Mucosa of descending colon (tissue), 3 donors: ENCODE results near the gene JPH3. TPM values are rescaled to one million over a fixed set of nuclear protein-coding genes. Genes with fewer than 3 reads are reported as not detected.

Experiments
- ATAC-seq: fragments of 200-7000 bp; cut with Tn5 transposase; one replicate; pipeline ENCODE4 v1.9.1; 2020; ENCODE audit warnings: mild to moderate bottlenecking, moderate library complexity
- DNase-seq, 3 donors: peaks; one replicate each; pipeline ENCODE4 v3.0.0-alpha.2; 2020
- H3K36me3 ChIP-seq: fragments of 200-600 bp; one replicate; pipeline ENCODE4 v1.8.0; 2021; ENCODE audit warnings: low read depth, mild to moderate bottlenecking
- H3K4me1 ChIP-seq: fragments of 200-600 bp; one replicate; pipeline ENCODE4 v1.8.0; 2021; ENCODE audit warnings: low read depth, mild to moderate bottlenecking
- H3K4me3 ChIP-seq: fragments of 200-600 bp; one replicate; pipeline ENCODE4 v1.8.0; 2021; ENCODE audit warnings: mild to moderate bottlenecking
- H3K9me3 ChIP-seq: fragments of 200-600 bp; one replicate; pipeline ENCODE4 v1.8.0; 2021; ENCODE audit warnings: mild to moderate bottlenecking
- intact Hi-C, 2 donors: fragments of 100-400 bp; cut with DNase I in 1 of 2; cut with micrococcal nuclease in 1 of 2; formaldehyde crosslinking; loops; one replicate each; pipeline versions ENCODE4 v1.11.0 to v1.11.1; 2022; cut with DNase I, micrococcal nuclease
- total RNA-seq, 3 donors: library from RNA; stranded (reverse); fragmentation: NEBNext Ultra II Directional in 2 of 3; extraction: Animal tissue kit (Norgen Biotek cat#: 25700) in 2 of 3; gene quantifications; one replicate each; pipeline versions ENCODE4 v1.2.1 to v1.2.4, GENCODE V29; 2021 to 2023
- TF ChIP-seq, protein P1 (sequence below): fragments of 200-600 bp; IDR thresholded peaks from one replicate; pipeline ENCODE4 v1.8.0; 2022; ENCODE audit warnings: antibody characterized with exemption, mild to moderate bottlenecking
- donor health status: DM: no; HTN: no; CAD: no; lungs with moderate emphysema.
- donor health status: DM: no; HTN: no; CAD: no.
- donor health status: DM: no; HTN: yes; CAD: no.

The JPH3 gene
- total RNA-seq, 3 donors from 2014 or later = 0.17 to 2.1 (median 0.84) TPM

DNA sequence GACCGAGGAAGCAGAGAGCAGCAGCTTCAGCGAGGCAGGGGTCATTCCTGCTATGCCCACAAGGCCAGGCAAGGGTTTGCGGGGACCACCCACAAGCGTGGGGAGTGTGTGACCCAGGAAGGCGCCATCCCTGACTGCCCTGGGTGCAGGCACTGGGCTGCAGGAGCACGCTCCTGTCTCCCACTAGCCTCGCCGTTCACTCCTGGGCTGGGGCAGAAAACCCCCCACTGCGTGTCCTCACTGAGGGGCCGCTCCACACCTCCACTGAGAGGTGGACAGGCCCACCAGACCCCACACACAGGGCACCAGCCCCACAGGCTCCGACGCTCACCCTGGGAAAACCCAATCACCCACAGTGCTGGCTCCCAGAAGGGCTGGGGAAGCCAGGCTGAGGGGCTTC, 107.4 kb downstream of the JPH3 start:
- no peaks in the 10 kb centered on the region for H3K9me3 ChIP-seq
- intact Hi-C loops = no loop called here
- DNase-seq (no peak), ATAC-seq (no peak)
- no peaks in the 10 kb centered on the region for H3K4me1 ChIP-seq
- H3K4me3 ChIP-seq = no peak overlapping the region
- H3K36me3 ChIP-seq = peaks cover 3% of the 10 kb centered on the region
- TF ChIP-seq, protein P1, sequence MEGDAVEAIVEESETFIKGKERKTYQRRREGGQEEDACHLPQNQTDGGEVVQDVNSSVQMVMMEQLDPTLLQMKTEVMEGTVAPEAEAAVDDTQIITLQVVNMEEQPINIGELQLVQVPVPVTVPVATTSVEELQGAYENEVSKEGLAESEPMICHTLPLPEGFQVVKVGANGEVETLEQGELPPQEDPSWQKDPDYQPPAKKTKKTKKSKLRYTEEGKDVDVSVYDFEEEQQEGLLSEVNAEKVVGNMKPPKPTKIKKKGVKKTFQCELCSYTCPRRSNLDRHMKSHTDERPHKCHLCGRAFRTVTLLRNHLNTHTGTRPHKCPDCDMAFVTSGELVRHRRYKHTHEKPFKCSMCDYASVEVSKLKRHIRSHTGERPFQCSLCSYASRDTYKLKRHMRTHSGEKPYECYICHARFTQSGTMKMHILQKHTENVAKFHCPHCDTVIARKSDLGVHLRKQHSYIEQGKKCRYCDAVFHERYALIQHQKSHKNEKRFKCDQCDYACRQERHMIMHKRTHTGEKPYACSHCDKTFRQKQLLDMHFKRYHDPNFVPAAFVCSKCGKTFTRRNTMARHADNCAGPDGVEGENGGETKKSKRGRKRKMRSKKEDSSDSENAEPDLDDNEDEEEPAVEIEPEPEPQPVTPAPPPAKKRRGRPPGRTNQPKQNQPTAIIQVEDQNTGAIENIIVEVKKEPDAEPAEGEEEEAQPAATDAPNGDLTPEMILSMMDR = no peak

DNA sequence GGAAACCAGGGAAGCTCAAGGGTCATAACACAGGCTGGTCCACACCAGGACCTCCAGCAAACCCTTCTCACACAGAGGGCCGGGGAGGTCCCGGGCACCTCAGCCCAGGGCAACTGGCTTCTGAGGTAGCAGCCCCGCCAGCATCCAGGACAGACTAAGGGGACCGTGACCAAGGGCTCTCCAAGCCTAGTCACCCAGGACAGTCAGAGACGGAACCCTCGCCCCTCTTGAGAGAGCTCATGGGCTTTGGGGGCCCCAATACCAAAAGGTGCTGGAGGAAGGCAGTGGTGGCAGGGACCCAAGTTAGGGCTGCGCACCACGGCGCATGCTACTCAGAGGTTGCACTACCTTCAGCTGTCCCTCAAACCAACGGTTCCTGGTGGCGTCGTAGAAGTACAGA, 108.6 kb downstream of the JPH3 start:
- ATAC-seq (no peak), DNase-seq (peak in 1 of 3 donors; percentile 31)
- TF ChIP-seq, protein P1 = no peak
- H3K9me3 ChIP-seq = no peaks in the 10 kb centered on the region
- no peaks in the 10 kb centered on the region for H3K4me1 ChIP-seq
- H3K36me3 ChIP-seq = peaks cover 3% of the 10 kb centered on the region
- H3K4me3 ChIP-seq = no peak overlapping the region
- intact Hi-C loops = no loop called here

DNA sequence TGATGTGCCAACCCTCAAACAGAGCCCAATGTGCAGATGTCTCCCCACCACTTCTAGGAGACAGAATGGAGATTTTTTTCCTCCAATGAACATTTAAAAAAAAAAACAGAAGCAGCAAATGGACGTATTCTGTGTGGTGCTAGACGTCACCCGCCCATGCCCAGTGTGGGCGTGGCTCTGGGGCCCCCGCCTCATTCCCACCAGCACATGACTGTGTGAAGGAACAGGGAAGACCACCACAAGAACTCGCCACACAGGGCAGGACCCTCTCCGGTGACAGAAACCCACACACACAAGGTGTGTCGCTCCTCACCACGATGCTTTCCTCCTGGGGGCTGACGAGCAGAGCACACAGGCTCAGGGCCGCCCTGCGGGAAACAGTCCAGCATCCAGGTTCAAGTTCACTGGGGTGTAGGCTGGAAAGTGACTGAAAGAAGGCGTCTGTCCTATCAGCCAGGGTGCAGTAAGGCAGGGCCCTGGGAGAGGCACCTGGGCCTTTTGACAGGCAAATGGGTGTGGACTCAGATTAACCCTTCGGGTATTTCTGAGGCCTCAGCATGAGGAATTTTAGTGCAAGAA, 110.0 kb downstream of the JPH3 start:
- no peaks in the 10 kb centered on the region for H3K4me1 ChIP-seq
- intact Hi-C loops = no loop called here
- TF ChIP-seq, protein P1 = no peak
- no peaks in the 10 kb centered on the region for H3K9me3 ChIP-seq
- ATAC-seq (peak; percentile 72), DNase-seq (peak in 2 of 3 donors; percentile 35 to 43)
- H3K4me3 ChIP-seq = no peak overlapping the region
- peaks cover 3% of the 10 kb centered on the region for H3K36me3 ChIP-seq

DNA sequence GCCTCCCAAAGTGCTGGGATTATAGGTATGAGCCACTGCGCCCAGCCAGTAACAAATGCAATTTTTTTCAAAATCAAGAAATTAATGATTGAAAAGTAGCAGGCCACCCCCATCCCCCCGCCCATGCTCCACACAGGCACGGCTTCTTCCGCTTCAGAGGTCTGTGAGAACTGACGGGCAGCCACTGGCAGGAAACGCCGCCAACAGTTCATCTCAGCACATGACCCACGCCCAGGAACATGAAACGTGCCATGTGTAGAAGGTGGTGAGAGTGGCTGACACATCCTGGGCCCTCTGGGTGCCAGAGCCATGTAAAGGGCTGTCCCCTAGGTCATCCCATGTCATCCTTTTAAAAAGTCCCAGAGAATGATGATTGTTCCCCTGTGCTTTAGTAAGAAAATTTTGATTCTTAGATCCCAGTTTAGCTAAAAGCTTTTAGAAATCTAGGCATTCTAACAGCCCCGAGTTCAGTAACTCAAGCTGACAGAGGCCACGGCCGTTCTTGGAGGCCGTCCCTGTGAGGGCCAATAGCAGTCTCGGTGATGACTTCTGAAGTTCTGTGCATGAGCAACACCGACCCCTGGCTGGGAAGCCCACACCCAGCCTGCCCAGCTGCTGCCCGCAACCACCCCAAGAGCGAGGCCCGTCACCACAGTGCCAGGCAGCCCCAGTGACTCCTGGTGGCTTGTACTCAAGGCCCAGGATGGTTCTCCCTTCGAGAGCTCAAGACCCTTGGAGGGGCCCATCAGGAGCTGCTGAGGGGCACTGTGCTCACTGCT, 111.3 kb downstream of the JPH3 start:
- H3K4me1 ChIP-seq = no peaks in the 10 kb centered on the region
- intact Hi-C loops = no loop called here
- no peak for DNase-seq
- TF ChIP-seq, protein P1 = no peak
- peaks cover 3% of the 10 kb centered on the region for H3K36me3 ChIP-seq
- no peak overlapping the region for H3K4me3 ChIP-seq
- no peaks in the 10 kb centered on the region for H3K9me3 ChIP-seq
- peak; percentile 34 for ATAC-seq

DNA sequence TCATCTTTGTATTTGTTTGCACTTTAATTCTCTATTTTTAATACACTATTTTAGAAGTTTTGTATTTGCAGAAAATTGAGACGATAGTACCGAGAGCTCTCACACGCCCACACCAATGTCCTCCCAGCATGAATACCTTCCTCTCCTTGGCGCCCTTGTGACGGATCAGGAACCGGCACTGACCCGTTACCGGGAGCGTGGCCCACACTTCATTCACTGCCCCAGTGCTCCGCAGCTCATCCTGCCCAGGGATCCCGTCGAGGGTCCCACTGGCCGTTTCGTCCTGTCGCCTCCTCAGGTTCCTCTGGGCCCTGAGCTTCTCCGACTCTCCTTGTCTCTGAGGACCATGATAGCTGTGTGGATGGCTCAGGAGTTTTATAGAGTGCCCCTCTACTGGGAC, 112.9 kb downstream of the JPH3 start:
- intact Hi-C loops = no loop called here
- H3K9me3 ChIP-seq = no peaks in the 10 kb centered on the region

More for the DNA sequence above, 112.9 kb downstream of the JPH3 start:
- ATAC-seq (no peak), DNase-seq (no peak)
- Histone ChIP-seq H3K36me3 (peaks cover 3% of the 10 kb centered on the region), H3K4me3 (no peak overlapping the region), H3K4me1 (no peaks in the 10 kb centered on the region)
- TF ChIP-seq, protein P1 = no peak
